Memory B cell (primary cell): ENCODE data around the gene PAX2.

ENCODE experiments used
- ATAC-seq: fragments of 150-1000 bp; cut with Tn5 transposase; 2 replicates; pipeline ENCODE4 v1.10.0; 2021; ENCODE audit warnings: low read depth, mild to moderate bottlenecking, moderate library complexity
- DNase-seq, 2 donors: peaks; one replicate each; pipeline ENCODE4 v3.0.0; 2022; ENCODE audit warnings: low spot score in 2 of 2
- H3K27ac Mint-ChIP-seq: one replicate; pipeline ENCODE4 v1.8.0; 2022; ENCODE audit warnings: mild to moderate bottlenecking, moderate library complexity, mixed read lengths
- H3K27me3 Mint-ChIP-seq: one replicate; pipeline ENCODE4 v1.8.0; 2022; ENCODE audit warnings: mixed read lengths
- H3K36me3 Mint-ChIP-seq: one replicate; pipeline ENCODE4 v1.8.0; 2022; ENCODE audit warnings: mild to moderate bottlenecking, mixed read lengths
- H3K4me1 Mint-ChIP-seq: one replicate; pipeline ENCODE4 v1.8.0; 2022; ENCODE audit warnings: mixed read lengths
- H3K4me3 Mint-ChIP-seq: one replicate; pipeline ENCODE4 v1.8.0; 2022; ENCODE audit warnings: mild to moderate bottlenecking, moderate library complexity, mixed read lengths
- H3K9me3 Mint-ChIP-seq: one replicate; pipeline ENCODE4 v1.8.0; 2022; ENCODE audit warnings: mixed read lengths

The PAX2 gene

GRCh38 chr10:100790761-100791208 lies 45.4 kb downstream of the PAX2 start:
- H3K27ac Mint-ChIP-seq, result no peak overlapping the region
- peaks cover 27% of the 10 kb centered on the region for H3K27me3 Mint-ChIP-seq
- H3K4me1 Mint-ChIP-seq, result no peaks in the 10 kb centered on the region
- DNase-seq, result no peak
- no peaks in the 10 kb centered on the region for H3K9me3 Mint-ChIP-seq
- ATAC-seq, result no peak
- H3K36me3 Mint-ChIP-seq, result no peaks in the 10 kb centered on the region
- H3K4me3 Mint-ChIP-seq, result no peak overlapping the region

GRCh38 chr10:100791369-100792058 lies 46.1 kb downstream of the PAX2 start:
- no peaks in the 10 kb centered on the region for H3K4me1 Mint-ChIP-seq
- H3K36me3 Mint-ChIP-seq, result no peaks in the 10 kb centered on the region
- ATAC-seq (no peak), DNase-seq (no peak)
- no peak overlapping the region for H3K27ac Mint-ChIP-seq
- H3K9me3 Mint-ChIP-seq, result no peaks in the 10 kb centered on the region
- peaks cover 23% of the 10 kb centered on the region for H3K27me3 Mint-ChIP-seq
- no peak overlapping the region for H3K4me3 Mint-ChIP-seq

DNA sequence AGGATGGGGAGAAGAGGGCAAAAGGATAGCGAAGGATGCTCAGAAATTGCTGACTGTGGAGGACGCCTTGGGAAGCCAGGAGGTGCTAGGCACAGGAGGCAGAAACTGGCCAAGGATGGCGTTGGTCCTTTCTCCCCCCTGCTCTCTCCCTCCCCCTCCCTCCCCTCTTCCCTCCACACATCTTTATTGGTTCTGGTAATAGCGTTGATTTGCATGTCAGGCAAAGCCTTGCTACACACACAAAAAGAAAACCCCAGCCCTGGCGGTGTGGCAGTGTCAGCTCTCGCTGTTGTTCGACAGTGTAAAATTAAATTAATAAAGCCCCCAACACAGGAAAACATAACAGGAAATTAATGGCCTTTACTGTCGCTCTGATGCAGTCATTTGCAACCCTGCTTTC lies 47.2 kb downstream of the PAX2 start:
- Mint-ChIP-seq H3K4me3 (no peak overlapping the region), H3K27me3 (peaks cover 18% of the 10 kb centered on the region), H3K9me3 (no peaks in the 10 kb centered on the region), H3K27ac (no peak overlapping the region), H3K36me3 (no peaks in the 10 kb centered on the region), H3K4me1 (no peaks in the 10 kb centered on the region)
- DNase-seq (no peak), ATAC-seq (no peak)

- Mint-ChIP-seq H3K36me3 (no peaks in the 10 kb centered on the region), H3K27ac (no peak overlapping the region), H3K4me1 (no peaks in the 10 kb centered on the region), H3K4me3 (no peak overlapping the region), H3K27me3 (peaks cover 17% of the 10 kb centered on the region), H3K9me3 (no peaks in the 10 kb centered on the region)
- no peak for ATAC-seq
- DNase-seq, result no peak
Observed at GRCh38 chr10:100793055-100793454, 47.7 kb downstream of the PAX2 start.

DNA sequence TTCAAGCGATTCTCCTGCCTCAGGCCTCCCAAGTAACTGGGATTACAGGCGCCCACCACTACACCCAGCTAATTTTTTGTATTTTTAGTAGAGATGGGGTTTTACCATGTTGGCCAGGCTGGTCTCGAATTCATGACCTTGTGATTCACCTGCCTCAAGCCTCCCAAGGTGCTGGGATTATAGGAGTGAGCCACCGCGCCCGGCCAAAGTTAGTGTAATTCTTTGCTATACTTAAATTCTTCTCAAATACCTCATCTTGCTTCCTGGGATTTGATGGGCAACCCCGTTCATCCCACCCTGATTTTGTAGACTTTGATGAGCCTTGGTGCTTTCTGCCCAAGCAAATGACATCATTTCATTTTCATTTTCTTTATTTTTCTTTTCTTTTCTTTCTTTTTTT lies 54.5 kb downstream of the PAX2 start:
- DNase-seq (no peak), ATAC-seq (no peak)
- H3K4me3 Mint-ChIP-seq, result no peak overlapping the region
- H3K4me1 Mint-ChIP-seq, result peaks cover 4% of the 10 kb centered on the region
- H3K27ac Mint-ChIP-seq, result no peak overlapping the region
- no peaks in the 10 kb centered on the region for H3K9me3 Mint-ChIP-seq
- H3K36me3 Mint-ChIP-seq, result no peaks in the 10 kb centered on the region
- H3K27me3 Mint-ChIP-seq, result peaks cover 32% of the 10 kb centered on the region

- DNase-seq (no peak), ATAC-seq (no peak)
- Mint-ChIP-seq H3K4me3 (no peak overlapping the region), H3K27me3 (peaks cover 33% of the 10 kb centered on the region), H3K27ac (no peak overlapping the region), H3K4me1 (peaks cover 4% of the 10 kb centered on the region), H3K36me3 (no peaks in the 10 kb centered on the region), H3K9me3 (no peaks in the 10 kb centered on the region)
Observed at GRCh38 chr10:100800931-100801330, 55.5 kb downstream of the PAX2 start.

- Mint-ChIP-seq H3K4me1 (peaks cover 4% of the 10 kb centered on the region), H3K27ac (no peak overlapping the region), H3K4me3 (no peak overlapping the region), H3K36me3 (no peaks in the 10 kb centered on the region), H3K9me3 (no peaks in the 10 kb centered on the region), H3K27me3 (peaks cover 38% of the 10 kb centered on the region)
- no peak for ATAC-seq
- DNase-seq, result no peak
Observed at GRCh38 chr10:100802196-100802595, 56.8 kb downstream of the PAX2 start.

- H3K4me3 Mint-ChIP-seq, result no peak overlapping the region
- H3K4me1 Mint-ChIP-seq, result peaks cover 4% of the 10 kb centered on the region
- H3K36me3 Mint-ChIP-seq, result no peaks in the 10 kb centered on the region
- no peak overlapping the region for H3K27ac Mint-ChIP-seq
- peaks cover 41% of the 10 kb centered on the region for H3K27me3 Mint-ChIP-seq
- no peaks in the 10 kb centered on the region for H3K9me3 Mint-ChIP-seq
- DNase-seq (no peak), ATAC-seq (no peak)
Observed at GRCh38 chr10:100802607-100803006, 57.2 kb downstream of the PAX2 start.

DNA sequence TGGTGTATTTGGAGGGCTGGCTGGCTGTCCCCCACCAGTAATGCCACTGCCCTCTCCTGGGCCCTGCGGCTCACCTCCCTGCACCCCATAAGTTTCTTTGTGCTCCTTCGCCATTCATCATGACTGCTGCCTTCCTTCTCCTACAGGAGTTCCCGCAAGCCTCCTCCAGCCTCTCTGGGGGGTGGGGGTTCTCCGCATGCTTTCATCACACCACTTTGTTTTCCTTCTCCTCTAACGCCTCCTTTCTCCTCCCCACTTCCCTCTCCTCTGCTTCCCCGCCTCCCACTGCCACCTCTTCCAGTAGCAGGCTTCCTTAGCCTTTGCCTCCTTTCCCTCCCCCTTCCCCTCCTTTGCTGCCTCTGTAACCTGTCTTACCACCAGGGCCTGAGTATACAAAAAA lies 58.1 kb downstream of the PAX2 start:
- H3K9me3 Mint-ChIP-seq, result no peaks in the 10 kb centered on the region
- no peak overlapping the region for H3K4me3 Mint-ChIP-seq
- no peak overlapping the region for H3K27ac Mint-ChIP-seq
- peaks cover 4% of the 10 kb centered on the region for H3K4me1 Mint-ChIP-seq
- peaks cover 45% of the 10 kb centered on the region for H3K27me3 Mint-ChIP-seq
- no peak for ATAC-seq
- no peak for DNase-seq
- no peaks in the 10 kb centered on the region for H3K36me3 Mint-ChIP-seq

DNA sequence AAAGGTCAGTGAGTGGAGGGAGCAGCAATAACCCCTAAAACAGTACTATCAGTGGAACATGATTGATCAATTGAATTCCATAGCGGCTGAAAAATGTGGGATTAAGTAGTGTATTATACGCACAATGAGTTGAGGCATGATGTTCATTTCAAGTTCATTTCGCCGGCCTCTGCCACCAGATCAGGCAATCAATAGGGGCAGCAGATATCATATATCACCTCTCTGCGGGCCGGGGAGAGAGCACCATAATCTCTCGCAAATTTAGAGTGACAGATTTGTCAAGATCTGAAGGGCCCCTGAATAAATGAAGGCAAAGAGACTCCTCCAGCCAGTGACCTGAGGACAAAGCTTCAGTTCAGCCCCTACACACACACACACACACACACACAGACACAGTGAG lies 58.5 kb downstream of the PAX2 start:
- DNase-seq (no peak), ATAC-seq (no peak)
- Mint-ChIP-seq H3K4me1 (peaks cover 4% of the 10 kb centered on the region), H3K36me3 (no peaks in the 10 kb centered on the region), H3K27me3 (peaks cover 42% of the 10 kb centered on the region), H3K9me3 (no peaks in the 10 kb centered on the region), H3K27ac (no peak overlapping the region), H3K4me3 (no peak overlapping the region)

DNA sequence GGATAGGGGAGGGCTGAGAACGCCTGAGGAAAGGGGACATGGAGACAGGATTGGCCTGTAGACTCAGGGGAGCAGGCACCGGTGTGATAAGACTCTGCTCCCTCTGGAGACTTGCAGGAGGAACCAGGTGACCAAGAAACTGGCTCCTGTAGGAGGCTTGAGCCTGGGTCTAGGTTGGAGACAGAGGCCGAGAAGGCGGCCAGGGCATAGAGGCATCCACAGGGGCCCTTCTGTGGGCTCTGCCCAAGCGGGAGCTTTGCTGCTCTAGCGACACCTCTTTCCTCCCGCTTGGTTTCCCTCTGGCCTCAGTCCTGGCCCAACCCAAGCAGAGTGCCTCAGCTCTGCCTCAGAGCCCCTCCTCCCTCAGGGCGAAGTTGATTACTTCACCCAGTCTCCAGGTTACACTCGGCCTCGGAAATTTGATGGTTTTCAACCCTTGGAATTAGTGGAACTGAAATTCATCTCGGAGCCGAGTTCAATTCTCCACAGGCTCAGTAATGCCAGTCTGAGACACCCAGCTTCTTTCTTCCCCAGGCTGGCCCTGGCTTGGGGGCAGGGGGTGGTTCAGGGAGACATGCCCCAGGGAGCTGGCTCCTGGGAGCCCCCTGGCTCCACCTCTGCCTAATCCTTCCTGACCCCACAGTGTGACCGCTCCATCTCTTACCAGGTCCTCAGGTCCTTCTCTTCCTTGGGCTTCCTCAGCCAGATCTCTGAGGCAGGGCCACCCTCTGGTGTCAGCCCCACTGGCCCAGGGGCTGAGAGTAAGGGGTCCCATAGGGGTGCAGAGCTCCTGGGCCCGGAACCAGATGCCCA lies 60.4 kb downstream of the PAX2 start:
- no peak for DNase-seq
- Mint-ChIP-seq H3K27ac (no peak overlapping the region), H3K36me3 (no peaks in the 10 kb centered on the region), H3K27me3 (peaks cover 45% of the 10 kb centered on the region), H3K4me1 (peaks cover 4% of the 10 kb centered on the region), H3K4me3 (no peak overlapping the region), H3K9me3 (no peaks in the 10 kb centered on the region)
- ATAC-seq, result no peak

DNA sequence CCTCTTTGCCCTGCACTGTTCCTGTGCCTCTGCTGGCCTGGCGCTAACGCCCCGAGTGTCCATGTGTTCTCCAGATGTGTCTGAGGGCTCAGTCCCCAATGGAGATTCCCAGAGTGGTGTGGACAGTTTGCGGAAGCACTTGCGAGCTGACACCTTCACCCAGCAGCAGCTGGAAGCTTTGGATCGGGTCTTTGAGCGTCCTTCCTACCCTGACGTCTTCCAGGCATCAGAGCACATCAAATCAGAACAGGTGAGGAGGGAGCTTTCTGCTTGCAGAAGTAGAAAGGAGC lies 60.9 kb downstream of the PAX2 start:
- Mint-ChIP-seq H3K4me3 (no peak overlapping the region), H3K27me3 (peaks cover 46% of the 10 kb centered on the region), H3K9me3 (no peaks in the 10 kb centered on the region), H3K36me3 (no peaks in the 10 kb centered on the region), H3K27ac (no peak overlapping the region), H3K4me1 (peaks cover 4% of the 10 kb centered on the region)
- DNase-seq, result no peak
- no peak for ATAC-seq

GRCh38 chr10:100807241-100807951 lies 62.0 kb downstream of the PAX2 start:
- Mint-ChIP-seq H3K27me3 (peaks cover 45% of the 10 kb centered on the region), H3K27ac (no peak overlapping the region), H3K36me3 (no peaks in the 10 kb centered on the region), H3K4me3 (no peak overlapping the region), H3K9me3 (no peaks in the 10 kb centered on the region), H3K4me1 (peaks cover 4% of the 10 kb centered on the region)
- ATAC-seq, result no peak
- DNase-seq, result no peak

DNA sequence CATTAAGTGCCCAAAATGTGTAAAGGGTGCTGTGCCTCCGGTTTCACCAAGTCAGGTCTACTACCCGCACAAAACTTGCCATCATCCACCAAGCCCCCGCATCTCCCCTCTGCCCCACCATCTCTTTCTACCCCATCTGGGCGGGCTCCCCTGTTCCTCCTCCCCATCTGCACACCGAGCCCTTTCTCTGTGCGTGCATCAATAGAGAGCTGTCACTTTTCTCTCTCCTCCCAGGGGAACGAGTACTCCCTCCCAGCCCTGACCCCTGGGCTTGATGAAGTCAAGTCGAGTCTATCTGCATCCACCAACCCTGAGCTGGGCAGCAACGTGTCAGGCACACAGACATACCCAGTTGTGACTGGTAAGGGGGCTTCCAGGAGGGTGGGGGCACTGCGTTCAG lies 63.5 kb downstream of the PAX2 start:
- H3K4me1 Mint-ChIP-seq, result no peaks in the 10 kb centered on the region
- peaks cover 42% of the 10 kb centered on the region for H3K27me3 Mint-ChIP-seq
- ATAC-seq, result no peak
- no peak overlapping the region for H3K27ac Mint-ChIP-seq
- no peaks in the 10 kb centered on the region for H3K36me3 Mint-ChIP-seq
- H3K9me3 Mint-ChIP-seq, result no peaks in the 10 kb centered on the region
- H3K4me3 Mint-ChIP-seq, result no peak overlapping the region
- no peak for DNase-seq
